ENCODE measurements around the gene SLC22A17. TPM values are rescaled to one million over a fixed set of nuclear protein-coding genes. Genes with fewer than 3 reads are reported as not detected.
A peak's percentile ranks its signal among the peaks of the same experiment; 100 is the strongest.

Gene SLC22A17
- total RNA-seq, 4 donors from 2014 or later = 16.1 to 33.0 (median 17.9) TPM

DNA sequence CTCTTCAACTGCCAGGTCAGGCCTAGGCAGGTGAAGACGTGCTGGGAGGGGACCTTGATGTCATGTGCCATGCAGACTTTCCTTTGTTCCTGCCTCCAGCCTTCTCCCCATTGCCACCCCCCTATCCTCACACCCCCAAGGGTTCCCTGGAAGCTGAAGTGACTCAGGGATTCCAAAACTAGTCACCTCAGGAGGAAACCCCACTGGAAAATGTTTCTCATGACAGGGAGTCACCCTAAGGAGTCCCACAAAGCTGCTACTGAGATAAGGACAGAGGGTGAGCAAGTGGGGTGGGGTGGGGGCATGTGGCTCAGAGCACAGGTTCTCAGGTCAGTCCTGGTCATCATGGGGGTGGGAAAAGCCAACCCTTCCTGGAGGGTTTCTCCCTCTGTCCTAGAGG lies 17.5 kb upstream of the SLC22A17 start:
- no peak overlapping the region for H3K4me3 ChIP-seq (ENCODE audit: low read depth, poor library complexity, severe bottlenecking)
- WGBS, 2 donors = 29 to 33% methylated on average over 1 of the region's 1 CpG
- no peak for DNase-seq (ENCODE audit: low spot score in 2 of 2)
- intact Hi-C loops (cut with DNase I; ENCODE audit: low total_unique reads) = no loop called here
- TF ChIP-seq POLR2A (IDR thresholded peaks at IDR 0.05) = no peak
- no peak for TF ChIP-seq CTCF (IDR thresholded peaks at IDR 0.05)

DNA sequence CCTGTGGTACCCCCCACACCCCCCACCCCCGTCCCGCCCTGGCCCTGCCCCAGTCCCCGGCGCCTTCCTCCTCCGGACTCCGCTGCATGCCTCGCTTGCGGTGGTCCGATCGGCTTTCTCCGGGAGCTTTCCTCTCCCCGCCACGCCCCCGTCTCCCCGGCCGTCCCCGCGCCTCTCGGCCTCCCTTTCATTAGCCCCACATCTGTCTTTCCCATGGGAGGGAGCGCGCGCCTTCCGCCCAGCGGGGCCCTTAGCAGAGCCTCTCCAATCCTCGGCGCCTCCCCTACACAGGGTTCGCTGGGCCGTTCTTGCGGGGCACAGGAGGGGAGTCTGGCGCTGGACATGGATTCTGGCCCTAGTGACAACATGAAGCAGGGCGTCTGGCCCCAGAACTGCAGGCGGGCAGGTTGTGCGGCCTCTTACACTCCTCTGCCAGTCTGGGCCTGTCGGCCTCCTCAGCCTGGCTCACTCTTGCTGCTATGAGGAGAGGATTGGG lies 13.8 kb upstream of the SLC22A17 start:
- intact Hi-C loops (cut with DNase I; ENCODE audit: low total_unique reads) = no loop called here
- H3K4me3 ChIP-seq (ENCODE audit: low read depth, poor library complexity, severe bottlenecking) = no peak overlapping the region

DNA sequence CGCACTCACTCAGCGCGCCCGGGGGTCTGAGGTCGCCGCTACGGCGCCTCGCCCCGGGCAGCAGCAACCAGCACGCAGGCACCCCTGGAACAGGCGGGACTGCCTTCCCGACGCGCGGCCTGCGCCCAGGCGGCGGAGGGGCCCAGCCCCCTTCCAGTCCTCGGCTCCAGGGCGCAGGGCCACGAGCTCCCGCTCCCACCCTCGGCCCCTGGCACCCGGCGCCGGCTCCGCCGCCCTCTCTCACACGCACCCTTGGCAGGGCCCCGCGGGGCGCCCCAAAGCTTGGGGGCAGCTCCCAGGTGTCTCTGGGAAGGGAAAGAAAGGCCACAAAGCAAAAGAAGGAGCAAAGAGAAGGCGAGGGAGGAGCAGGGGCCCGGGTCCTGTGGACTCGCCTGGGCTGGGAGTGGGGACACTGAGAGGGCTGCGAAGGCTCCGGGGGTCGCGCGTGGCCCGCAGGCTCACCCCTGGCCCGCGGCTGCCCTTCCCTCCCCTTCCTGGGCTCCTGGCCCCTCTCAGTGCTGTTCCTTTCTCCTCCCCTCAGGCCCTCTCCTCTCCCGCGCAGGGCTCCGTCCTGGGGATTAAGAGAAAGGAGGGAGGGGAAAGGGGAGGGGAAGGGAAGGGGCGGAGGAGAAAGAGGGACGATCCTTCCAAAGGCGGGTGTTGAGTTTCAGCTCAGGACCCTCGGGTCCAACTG lies 13.2 kb upstream of the SLC22A17 start:
- 2 to 6% methylated on average over 18 to 47 of the region's 51 CpGs for WGBS, 2 donors
- H3K4me3 ChIP-seq (ENCODE audit: low read depth, poor library complexity, severe bottlenecking) = peak overlapping the region; percentile 72
- TF ChIP-seq POLR2A (IDR thresholded peaks at IDR 0.05) = no peak
- TF ChIP-seq CTCF (IDR thresholded peaks at IDR 0.05) = no peak
- DNase-seq (ENCODE audit: low spot score in 2 of 2) = peak; percentile 51 to 91
- intact Hi-C loops (cut with DNase I; ENCODE audit: low total_unique reads) = no loop called here

More for the DNA sequence above, 13.8 kb upstream of the SLC22A17 start:
- WGBS, 2 donors = 13 to 14% methylated on average over 34 of the region's 34 CpGs
- TF ChIP-seq POLR2A (IDR thresholded peaks at IDR 0.05) = no peak
- no peak for TF ChIP-seq CTCF (IDR thresholded peaks at IDR 0.05)
- peak; percentile 69 to 91 for DNase-seq (ENCODE audit: low spot score in 2 of 2)

DNA sequence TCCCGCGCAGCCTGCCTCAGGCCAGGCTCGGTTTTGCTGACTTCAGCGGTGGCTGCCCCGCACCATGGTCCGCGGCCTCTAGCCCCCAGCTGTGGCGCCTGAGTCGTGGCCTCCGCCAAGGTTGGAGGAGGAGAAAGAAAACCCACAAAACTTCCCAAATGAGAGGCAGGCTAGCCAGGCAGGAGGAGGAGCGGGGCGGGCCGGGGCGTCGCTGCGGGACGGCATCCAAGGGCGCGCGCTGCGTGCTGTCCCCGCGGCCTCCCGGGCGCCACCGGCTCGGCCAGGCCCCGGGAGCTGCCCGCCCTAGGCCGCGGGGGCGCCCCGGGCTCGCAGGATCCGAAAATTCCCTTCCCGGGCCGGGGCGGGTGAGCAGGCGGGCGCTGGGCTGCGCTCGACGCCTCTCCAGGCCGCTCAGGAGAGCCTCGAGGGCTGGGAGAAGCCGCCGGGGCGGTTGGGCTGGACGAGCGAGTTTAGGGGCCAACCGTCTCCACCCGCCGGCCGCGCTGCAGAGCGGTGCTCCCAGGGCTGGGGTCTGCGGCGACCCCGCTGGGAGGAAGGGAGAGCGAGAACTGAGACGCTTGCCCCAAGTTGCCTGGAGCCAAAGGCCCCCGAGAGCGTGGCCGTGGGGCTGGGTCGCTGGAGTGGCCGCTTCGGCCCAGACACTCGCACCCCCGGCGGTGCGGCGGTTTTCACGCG lies 12.5 kb upstream of the SLC22A17 start, which contains the start of gene EFS:
EFS (minus strand) TSS at position 137 of the 696 bp plus-strand sequence. CDS start 147 bp downstream, outside the sequence.
- WGBS, 2 donors = 0% methylated on average over 21 to 35 of the region's 74 CpGs
- DNase-seq (ENCODE audit: low spot score in 2 of 2) = peak; percentile 41 to 91
- H3K4me3 ChIP-seq (ENCODE audit: low read depth, poor library complexity, severe bottlenecking) = peak within 1 kb of the TSS; percentile 72
- intact Hi-C loops (cut with DNase I; ENCODE audit: low total_unique reads) = no loop called here
- TF ChIP-seq CTCF (IDR thresholded peaks at IDR 0.05) = no peak
- TF ChIP-seq POLR2A (IDR thresholded peaks at IDR 0.05) = no peak

DNA sequence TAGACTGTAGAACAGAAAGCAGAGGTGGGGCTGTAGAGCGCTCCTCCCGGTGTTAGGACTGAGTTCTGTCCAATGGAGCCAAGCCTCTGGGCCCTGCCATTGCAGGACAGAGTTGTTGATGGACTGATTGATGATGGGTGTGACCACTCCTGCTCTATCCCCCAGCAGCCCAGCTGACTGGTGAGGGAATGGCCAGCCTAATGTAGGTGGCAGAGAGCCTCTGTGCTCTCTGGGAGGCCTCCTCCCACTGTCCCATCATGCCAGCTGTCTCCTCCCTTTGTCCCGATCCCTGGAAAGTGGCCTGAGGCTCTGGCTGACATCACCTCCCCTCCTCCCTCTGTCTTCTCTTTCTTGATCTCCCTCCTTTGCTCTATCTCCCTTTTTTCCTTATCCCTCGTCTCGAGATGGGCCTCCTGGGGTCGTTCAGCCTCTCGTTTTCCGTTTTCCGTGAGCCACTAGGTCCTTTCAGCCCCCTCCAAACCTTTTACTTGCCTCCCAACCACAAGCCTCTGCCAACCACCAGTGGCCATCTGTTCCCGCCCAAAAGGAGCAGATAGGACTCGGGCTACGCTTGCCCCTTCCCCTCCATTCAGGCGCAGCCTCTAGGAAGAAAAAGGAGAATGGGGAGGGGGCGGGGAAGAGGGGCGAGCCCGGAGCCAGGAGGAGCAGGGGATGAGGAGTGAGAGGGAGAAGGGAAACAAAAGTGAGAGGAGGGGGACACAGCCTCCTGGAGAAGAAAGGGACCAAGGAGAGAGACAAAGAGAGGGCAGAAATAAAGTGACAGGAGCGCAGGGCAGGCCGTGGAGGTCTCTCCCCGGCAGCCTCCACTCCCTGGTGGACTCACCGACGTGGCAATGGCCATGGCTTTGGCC lies 11.7 kb upstream of the SLC22A17 start:
- no peak for TF ChIP-seq CTCF (IDR thresholded peaks at IDR 0.05)
- no peak for TF ChIP-seq POLR2A (IDR thresholded peaks at IDR 0.05)
- peak overlapping the region; percentile 72 for H3K4me3 ChIP-seq (ENCODE audit: low read depth, poor library complexity, severe bottlenecking)
- DNase-seq (ENCODE audit: low spot score in 2 of 2) = peak; percentile 72 to 93
- 8 to 14% methylated on average over 21 of the region's 21 CpGs for WGBS, 2 donors
- intact Hi-C loops (cut with DNase I; ENCODE audit: low total_unique reads) = no loop called here

Measured in lower leg skin (tissue), 4 donors.